A673 (cell line): ENCODE measurements around the gene TXN.

ENCODE experiments used
- CTCF ChIP-seq: fragments of 300-800, 200-600 bp; sonication (generic); conservative IDR thresholded peaks from 2 replicates; pipeline ENCODE4 v1.5.1; 2017; ENCODE audit warnings: low read depth, mild to moderate bottlenecking, antibody characterized with exemption, low read length, moderate library complexity, mixed read lengths
- EZH2 ChIP-seq: fragments of 200-600 bp; sonication (generic); IDR thresholded peaks from 2 replicates; pipeline ENCODE4 v1.6.1; 2017; ENCODE audit warnings: borderline replicate concordance, low read depth, mild to moderate bottlenecking, mixed read lengths, antibody characterized with exemption, low read length; ENCODE audit not compliant: poor library complexity, severe bottlenecking

- TF ChIP-seq EZH2, result no peak
- TF ChIP-seq CTCF, result no peak
Observed at GRCh38 chr9:110282739-110283081, 26.4 kb upstream of the TXN start.
